ENCODE results near the gene HRAS. TPM values are rescaled to one million over a fixed set of nuclear protein-coding genes. Genes with fewer than 3 reads are reported as not detected.

Gene HRAS
- 10 to 100 TPM; 41.1 to 68.0 (median 53.8) TPM for total RNA-seq

- Histone ChIP-seq H3K36me3 (peaks cover 0 to 32% of the 10 kb centered on the region in 2 donors), H3K27me3 (peaks cover 27% of the 10 kb centered on the region), H3K27ac (peak within 1 kb of the TSS; percentile 16 to 90 (median 86)), H3K4me3 (peak within 1 kb of the TSS; percentile 87 to 88), H3K4me1 (peaks cover 0 to 51% (median 30%) of the 10 kb centered on the region in 3 donors), H3K9me3 (no peaks in the 10 kb centered on the region)
- peak; percentile 95 for ATAC-seq
- WGBS, 2 donors (ENCODE audit: low coverage in 1 of 2): 0% methylated on average over 1 of the region's 97 CpGs; no CpG with 5 or more reads in 1 of the 2 donors
- peak; percentile 35 to 41 for TF ChIP-seq POLR2A (IDR thresholded peaks at IDR 0.05)
- no peak for TF ChIP-seq EP300 (IDR thresholded peaks at IDR 0.05)
- TF ChIP-seq POLR2AphosphoS5 (IDR thresholded peaks at IDR 0.05): peak; percentile 46
- peak in 1 of 4 experiments; percentile 9 for TF ChIP-seq CTCF (IDR thresholded peaks at IDR 0.05)
Measured at GRCh38 chr11:535519-536454, at the start of gene HRAS. TSS of gene HRAS (minus strand) at chr11:535576.

DNA sequence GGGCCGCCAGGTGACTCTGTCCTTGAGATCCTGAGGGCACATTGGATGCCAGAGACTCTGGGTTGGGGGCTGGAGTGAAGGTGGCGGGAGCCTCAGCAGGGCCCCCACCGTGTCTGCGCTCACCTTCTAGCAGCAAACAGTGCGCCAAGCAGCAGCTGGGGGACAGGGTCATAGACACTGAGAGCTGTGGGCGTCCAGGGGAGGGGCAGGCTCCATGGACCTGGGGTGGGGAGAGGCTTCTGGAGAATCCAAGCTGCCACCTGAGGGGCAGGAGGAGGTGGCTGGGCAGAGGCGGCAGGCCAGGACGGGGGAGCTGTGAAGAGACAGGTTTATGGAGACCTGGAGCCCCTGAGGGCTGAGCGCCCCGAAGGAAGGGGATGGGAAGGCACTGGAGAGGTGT is 48.9 kb upstream of the HRAS start:
- Histone ChIP-seq H3K36me3 (peaks cover 0 to 76% of the 10 kb centered on the region in 2 donors), H3K4me1 (peaks cover 0 to 21% (median 12%) of the 10 kb centered on the region in 3 donors)
- WGBS, 2 donors (ENCODE audit: low coverage in 1 of 2): 96 to 100% methylated on average over 1 to 4 of the region's 10 CpGs

GRCh38 chr11:581752-582151 is 46.4 kb upstream of the HRAS start:
- Histone ChIP-seq H3K9me3 (no peaks in the 10 kb centered on the region), H3K36me3 (peaks cover 0 to 51% of the 10 kb centered on the region in 2 donors), H3K27ac (no peak overlapping the region), H3K27me3 (no peaks in the 10 kb centered on the region), H3K4me3 (no peak overlapping the region), H3K4me1 (peaks cover 0 to 46% (median 35%) of the 10 kb centered on the region in 3 donors)
- TF ChIP-seq EP300 (IDR thresholded peaks at IDR 0.05): no peak
- no peak for TF ChIP-seq CTCF (IDR thresholded peaks at IDR 0.05)
- no peak for TF ChIP-seq POLR2A (IDR thresholded peaks at IDR 0.05)
- no peak for TF ChIP-seq POLR2AphosphoS5 (IDR thresholded peaks at IDR 0.05)
- no peak for ATAC-seq
- WGBS, 2 donors (ENCODE audit: low coverage in 1 of 2): 66 to 83% methylated on average over 1 to 9 of the region's 17 CpGs

More for the DNA sequence above, 48.9 kb upstream of the HRAS start:
- no peak for ATAC-seq
- Histone ChIP-seq H3K27me3 (no peaks in the 10 kb centered on the region), H3K27ac (no peak overlapping the region), H3K9me3 (no peaks in the 10 kb centered on the region), H3K4me3 (no peak overlapping the region)
- TF ChIP-seq POLR2AphosphoS5 (IDR thresholded peaks at IDR 0.05) (no peak), EP300 (IDR thresholded peaks at IDR 0.05) (no peak), POLR2A (IDR thresholded peaks at IDR 0.05) (no peak), CTCF (IDR thresholded peaks at IDR 0.05) (no peak)

DNA sequence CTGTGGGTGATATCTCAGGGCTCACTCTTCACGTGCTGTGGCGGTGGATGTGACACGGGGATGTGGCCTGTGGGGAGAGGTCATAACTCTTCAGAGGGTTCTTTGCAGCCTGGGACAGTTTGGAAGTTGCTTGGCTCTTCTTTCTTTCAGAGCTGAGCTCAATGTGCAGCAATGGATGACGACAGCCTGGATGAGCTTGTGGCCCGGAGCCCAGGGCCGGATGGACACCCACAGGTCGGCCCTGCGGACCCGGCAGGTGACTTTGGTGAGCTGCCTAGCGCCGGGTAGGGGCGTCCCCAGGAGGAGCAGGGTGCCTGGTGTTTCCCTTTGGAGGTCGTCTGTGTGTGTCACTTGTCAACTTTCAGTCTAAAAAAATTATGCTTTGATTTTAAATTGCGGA is 46.0 kb upstream of the HRAS start:
- no peak for ATAC-seq
- no peak overlapping the region for H3K27ac ChIP-seq
- WGBS, 2 donors (ENCODE audit: low coverage in 1 of 2): 67 to 82% methylated on average over 1 to 10 of the region's 14 CpGs
- peaks cover 0 to 47% of the 10 kb centered on the region in 2 donors for H3K36me3 ChIP-seq
- no peak for TF ChIP-seq POLR2AphosphoS5 (IDR thresholded peaks at IDR 0.05)
- no peak for TF ChIP-seq POLR2A (IDR thresholded peaks at IDR 0.05)
- no peak for TF ChIP-seq EP300 (IDR thresholded peaks at IDR 0.05)
- H3K4me1 ChIP-seq: peaks cover 0 to 46% (median 35%) of the 10 kb centered on the region in 3 donors
- no peak overlapping the region for H3K4me3 ChIP-seq
- no peaks in the 10 kb centered on the region for H3K9me3 ChIP-seq
- no peaks in the 10 kb centered on the region for H3K27me3 ChIP-seq

GRCh38 chr11:579830-580601 is 44.6 kb upstream of the HRAS start:
- peaks cover 0 to 39% of the 10 kb centered on the region in 2 donors for H3K36me3 ChIP-seq
- no peak overlapping the region for H3K27ac ChIP-seq
- no peak overlapping the region for H3K4me3 ChIP-seq
- ATAC-seq: no peak
- H3K27me3 ChIP-seq: no peaks in the 10 kb centered on the region
- WGBS, 2 donors (ENCODE audit: low coverage in 1 of 2): 60 to 73% methylated on average over 2 of the region's 20 CpGs
- TF ChIP-seq POLR2A (IDR thresholded peaks at IDR 0.05): no peak
- no peaks in the 10 kb centered on the region for H3K9me3 ChIP-seq
- H3K4me1 ChIP-seq: peaks cover 0 to 52% (median 38%) of the 10 kb centered on the region in 3 donors

Data from gastroesophageal sphincter (tissue), 4 donors.